Fibroblast of lung (primary cell): Measurements from ENCODE around the gene NXN. TPM values are rescaled to one million over a fixed set of nuclear protein-coding genes. Genes with fewer than 3 reads are reported as not detected.
"Not testable (repeated sequence)": the region's sequence is repeated elsewhere in the genome, so short reads cannot be mapped to it uniquely, and the experiment has no call there.

Experiments used
- DNase-seq, 2 donors: peaks; one replicate each; pipeline versions ENCODE4 v3.0.0 to v3.0.0-alpha.2; 2010; ENCODE audit warnings: low read depth in 2 of 2
- H2AFZ ChIP-seq: 2 replicates; pipeline ENCODE4 v1.5.1; 2012; ENCODE audit warnings: low read length, control low read depth, inconsistent platforms
- H3K27ac ChIP-seq: 2 replicates; pipeline ENCODE4 v1.5.1; 2011; ENCODE audit warnings: low read length, control low read depth; ENCODE audit not compliant: insufficient read depth
- H3K27me3 ChIP-seq: 2 replicates; pipeline ENCODE4 v1.5.1; 2011; ENCODE audit warnings: mild to moderate bottlenecking, low read length; ENCODE audit not compliant: control insufficient read depth, insufficient read depth
- H3K36me3 ChIP-seq: 2 replicates; pipeline ENCODE4 v1.5.1; 2011; ENCODE audit warnings: low read length; ENCODE audit not compliant: control insufficient read depth, insufficient read depth
- H3K4me1 ChIP-seq: 2 replicates; pipeline ENCODE4 v1.5.1; 2011; ENCODE audit warnings: low read length; ENCODE audit not compliant: control insufficient read depth, insufficient read depth; ENCODE audit errors: extremely low read depth
- H3K4me2 ChIP-seq: 2 replicates; pipeline ENCODE4 v1.5.1; 2011; ENCODE audit warnings: low read length, control low read depth; ENCODE audit not compliant: insufficient read depth; ENCODE audit errors: extremely low read depth
- H3K4me3 ChIP-seq, 4 experiments: fragments of 200-600 bp in 1 of 4; sonication (generic) in 1 of 4; replicated peaks in 1 of 4; 2 replicates each; pipeline ENCODE4 v1.5.1; 2011 to 2016; ENCODE audit warnings: low read length in 4 of 4, low read depth in 3 of 4, mild to moderate bottlenecking in 3 of 4, control low read depth in 2 of 4, inconsistent platforms in 1 of 4, mixed read lengths in 1 of 4; ENCODE audit not compliant: insufficient read depth in 1 of 4; ENCODE audit errors: control extremely low read depth in 1 of 4
- H3K79me2 ChIP-seq: 2 replicates; pipeline ENCODE4 v1.5.1; 2012; ENCODE audit warnings: mild to moderate bottlenecking, low read length, inconsistent platforms; ENCODE audit not compliant: control insufficient read depth, insufficient read depth
- H3K9ac ChIP-seq: 2 replicates; pipeline ENCODE4 v1.5.1; 2011; ENCODE audit warnings: mild to moderate bottlenecking, low read length, control low read depth; ENCODE audit not compliant: insufficient read depth
- H3K9me3 ChIP-seq: 2 replicates; pipeline ENCODE4 v1.5.1; 2012; ENCODE audit warnings: low read depth, low read length; ENCODE audit not compliant: control insufficient read depth, insufficient read depth
- H4K20me1 ChIP-seq: 2 replicates; pipeline ENCODE4 v1.5.1; 2011; ENCODE audit warnings: low read length; ENCODE audit not compliant: control insufficient read depth, insufficient read depth; ENCODE audit errors: extremely low read depth
- EZH2 ChIP-seq: IDR thresholded peaks from 2 replicates; pipeline ENCODE4 v1.5.1; 2012; ENCODE audit warnings: low read length, control low read depth, mild to moderate bottlenecking; ENCODE audit errors: missing control alignments
- polyA plus RNA-seq, 2 donors: library from polyadenylated mRNA; depleted of rRNA in 1 of 2; stranded (reverse) in 1 of 2; unstranded in 1 of 2; fragments of >200 nt; gene quantifications; 2 replicates each; pipeline ENCODE4 v1.2.1, GENCODE V29; 2011 to 2012; ENCODE audit warnings: missing spikeins in 1 of 2
- total RNA-seq: library from RNA; depleted of rRNA; stranded (reverse); fragments of >200 nt; gene quantifications from 2 replicates; pipeline ENCODE4 v1.2.1, GENCODE V29; 2014
- TF ChIP-seq, protein P1 (sequence below), 2 donors: IDR thresholded peaks in 1 of 2; conservative IDR thresholded peaks in 1 of 2; 1 replicate in 1 of 2; 2 replicates in 1 of 2; pipeline ENCODE4 v1.5.1; 2011 to 2012; ENCODE audit warnings: low read length in 2 of 2, control low read depth in 1 of 2, inconsistent platforms in 1 of 2, low read depth in 1 of 2, mild to moderate bottlenecking in 1 of 2

The NXN gene
- total and polyA plus RNA-seq, 2 donors (not counting 1 experiment from before 2014, with no cell fraction given), result 38.5 to 53.8 TPM

- Histone ChIP-seq H3K27me3 (no peaks in the 10 kb centered on the region), H2AFZ (no peak overlapping the region), H3K27ac (peak overlapping the region; percentile 72), H3K4me2 (peak overlapping the region; percentile 59), H3K36me3 (no peaks in the 10 kb centered on the region), H3K4me3 (no peak overlapping the region), H3K9me3 (no peaks in the 10 kb centered on the region), H3K9ac (no peak overlapping the region), H3K79me2 (no peaks in the 10 kb centered on the region), H4K20me1 (no peaks in the 10 kb centered on the region), H3K4me1 (peaks cover 20% of the 10 kb centered on the region)
- no peak for TF ChIP-seq EZH2
- TF ChIP-seq, protein P1, sequence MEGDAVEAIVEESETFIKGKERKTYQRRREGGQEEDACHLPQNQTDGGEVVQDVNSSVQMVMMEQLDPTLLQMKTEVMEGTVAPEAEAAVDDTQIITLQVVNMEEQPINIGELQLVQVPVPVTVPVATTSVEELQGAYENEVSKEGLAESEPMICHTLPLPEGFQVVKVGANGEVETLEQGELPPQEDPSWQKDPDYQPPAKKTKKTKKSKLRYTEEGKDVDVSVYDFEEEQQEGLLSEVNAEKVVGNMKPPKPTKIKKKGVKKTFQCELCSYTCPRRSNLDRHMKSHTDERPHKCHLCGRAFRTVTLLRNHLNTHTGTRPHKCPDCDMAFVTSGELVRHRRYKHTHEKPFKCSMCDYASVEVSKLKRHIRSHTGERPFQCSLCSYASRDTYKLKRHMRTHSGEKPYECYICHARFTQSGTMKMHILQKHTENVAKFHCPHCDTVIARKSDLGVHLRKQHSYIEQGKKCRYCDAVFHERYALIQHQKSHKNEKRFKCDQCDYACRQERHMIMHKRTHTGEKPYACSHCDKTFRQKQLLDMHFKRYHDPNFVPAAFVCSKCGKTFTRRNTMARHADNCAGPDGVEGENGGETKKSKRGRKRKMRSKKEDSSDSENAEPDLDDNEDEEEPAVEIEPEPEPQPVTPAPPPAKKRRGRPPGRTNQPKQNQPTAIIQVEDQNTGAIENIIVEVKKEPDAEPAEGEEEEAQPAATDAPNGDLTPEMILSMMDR (conservative IDR thresholded peaks at IDR 0.05 in 1 of 2, IDR thresholded peaks at IDR 0.05 in 1 of 2; ENCODE audit: low read depth in 1 of 2, low read length in 2 of 2), result peak; percentile 29 to 55
- DNase-seq, result peak; percentile 68 to 93
Observed at GRCh38 chr17:879546-880442, 99.8 kb downstream of the NXN start.

DNA sequence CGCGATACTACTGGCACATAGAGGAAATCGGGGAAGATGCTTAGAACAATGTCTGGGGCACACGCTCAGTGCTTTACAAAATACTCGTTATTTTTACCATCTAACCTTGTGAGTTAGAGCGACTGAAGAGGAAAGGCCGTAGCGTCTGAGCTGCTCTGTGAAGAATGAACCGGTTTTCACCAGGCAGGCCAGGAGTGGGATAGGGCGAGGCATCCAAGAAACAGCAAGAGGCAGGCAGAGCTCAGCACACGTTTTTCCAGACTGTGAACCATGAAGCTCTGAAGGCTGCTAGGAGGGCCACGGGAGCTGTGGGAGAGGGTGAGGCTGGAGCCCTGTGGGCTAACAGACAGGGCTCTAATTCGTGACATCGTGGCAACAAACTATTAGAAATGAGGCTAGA, 101.9 kb downstream of the NXN start:
- no peak overlapping the region for H2AFZ ChIP-seq
- no peaks in the 10 kb centered on the region for H3K36me3 ChIP-seq
- no peak overlapping the region for H3K4me2 ChIP-seq
- H3K9me3 ChIP-seq, result no peaks in the 10 kb centered on the region
- no peaks in the 10 kb centered on the region for H3K27me3 ChIP-seq
- no peak overlapping the region for H3K27ac ChIP-seq
- H3K79me2 ChIP-seq, result no peaks in the 10 kb centered on the region
- no peaks in the 10 kb centered on the region for H4K20me1 ChIP-seq
- peaks cover 15% of the 10 kb centered on the region for H3K4me1 ChIP-seq
- TF ChIP-seq, protein P1 (conservative IDR thresholded peaks at IDR 0.05 in 1 of 2, IDR thresholded peaks at IDR 0.05 in 1 of 2; ENCODE audit: low read depth in 1 of 2, low read length in 2 of 2), result no peak
- TF ChIP-seq EZH2, result no peak
- no peak for DNase-seq
- H3K9ac ChIP-seq, result no peak overlapping the region
- H3K4me3 ChIP-seq, result no peak overlapping the region

GRCh38 chr17:876272-876671, 103.3 kb downstream of the NXN start:
- Histone ChIP-seq H3K9ac (no peak overlapping the region), H3K9me3 (no peaks in the 10 kb centered on the region), H3K79me2 (no peaks in the 10 kb centered on the region), H3K4me3 (no peak overlapping the region), H3K27me3 (no peaks in the 10 kb centered on the region), H3K27ac (no peak overlapping the region), H3K4me1 (peaks cover 15% of the 10 kb centered on the region), H3K36me3 (no peaks in the 10 kb centered on the region), H2AFZ (no peak overlapping the region), H3K4me2 (no peak overlapping the region), H4K20me1 (no peaks in the 10 kb centered on the region)
- no peak for TF ChIP-seq EZH2
- TF ChIP-seq, protein P1 (conservative IDR thresholded peaks at IDR 0.05 in 1 of 2, IDR thresholded peaks at IDR 0.05 in 1 of 2; ENCODE audit: low read depth in 1 of 2, low read length in 2 of 2), result no peak
- no peak for DNase-seq

DNA sequence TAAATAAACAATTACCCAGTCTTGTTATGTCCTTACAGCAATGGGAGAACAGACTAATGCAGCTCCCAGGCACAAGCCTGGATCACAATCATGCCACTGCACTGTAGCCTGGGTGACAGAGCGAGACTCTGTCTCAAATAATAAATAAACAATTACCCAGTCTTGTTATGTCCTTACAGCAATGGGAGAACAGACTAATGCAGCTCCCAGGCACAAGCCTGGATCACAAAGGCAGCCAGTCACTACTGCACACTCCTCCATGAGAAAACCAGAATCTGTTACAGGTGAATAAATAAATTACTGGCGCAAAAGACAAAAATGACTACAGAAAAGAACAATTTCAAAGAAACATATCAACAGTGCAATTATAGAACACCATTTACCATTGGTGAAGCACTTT, 105.0 kb downstream of the NXN start:
- not testable (repeated sequence) for DNase-seq

More for the DNA sequence above, 105.0 kb downstream of the NXN start:
- H3K27ac ChIP-seq, H3K79me2 ChIP-seq, H3K9ac ChIP-seq, H3K9me3 ChIP-seq, H4K20me1 ChIP-seq, H3K36me3 ChIP-seq, H3K4me1 ChIP-seq, H3K4me3 ChIP-seq, H3K27me3 ChIP-seq, H2AFZ ChIP-seq, H3K4me2 ChIP-seq: not testable (repeated sequence)
